SU-DHL-6 (cell line): ENCODE results near the gene FOSL2.

Source experiments
- H2AFZ ChIP-seq: fragments of 200-600 bp; sonication (generic); 2 replicates; pipeline ENCODE4 v1.6.1; 2014; ENCODE audit warnings: low read depth, mild to moderate bottlenecking, moderate library complexity, mixed read lengths, antibody characterized with exemption, low read length; ENCODE audit not compliant: severe bottlenecking
- H3F3A ChIP-seq: fragments of 200-600 bp; shearing (Covaris generic); 2 replicates; pipeline ENCODE4 v1.6.0; 2016; ENCODE audit warnings: antibody characterized with exemption, mild to moderate bottlenecking; ENCODE audit not compliant: insufficient read depth
- H3K27ac ChIP-seq: fragments of 200-600 bp; sonication (generic); 2 replicates; pipeline ENCODE4 v1.5.1; 2016; ENCODE audit warnings: low read depth, mild to moderate bottlenecking, low read length, moderate library complexity, mixed read lengths
- H3K27me3 ChIP-seq: fragments of 200-600 bp; sonication (generic), shearing (Covaris generic); 2 replicates; pipeline ENCODE4 v1.6.0; 2014; ENCODE audit warnings: mild to moderate bottlenecking, low read length
- H3K36me3 ChIP-seq: fragments of 200-600 bp; sonication (generic); 2 replicates; pipeline ENCODE4 v1.6.1; 2014; ENCODE audit warnings: mild to moderate bottlenecking, low read length, mixed read lengths
- H3K4me2 ChIP-seq: fragments of 300-600, 200-600 bp; shearing (Covaris generic), sonication (generic); 2 replicates; pipeline ENCODE4 v1.6.0; 2014; ENCODE audit warnings: low read length, low read depth, mild to moderate bottlenecking; ENCODE audit not compliant: poor library complexity, severe bottlenecking
- H3K4me3 ChIP-seq: fragments of 200-600 bp; sonication (generic); 2 replicates; pipeline ENCODE4 v1.5.1; 2014; ENCODE audit warnings: antibody characterized with exemption, low read length, mild to moderate bottlenecking, mixed read lengths; ENCODE audit not compliant: insufficient read depth, poor library complexity, severe bottlenecking
- H3K79me2 ChIP-seq: fragments of 200-600 bp; sonication (generic); 2 replicates; pipeline ENCODE4 v1.6.1; 2014; ENCODE audit warnings: mild to moderate bottlenecking, low read length, moderate library complexity; ENCODE audit not compliant: insufficient read depth
- H3K9ac ChIP-seq: fragments of 200-600 bp; sonication (generic); 2 replicates; pipeline ENCODE4 v1.7.0; 2014; ENCODE audit warnings: mild to moderate bottlenecking, low read length
- H3K9me2 ChIP-seq: fragments of 200-600 bp; sonication (generic); replicated peaks from 2 replicates; pipeline ENCODE4 v1.6.1; 2014; ENCODE audit warnings: low read length; ENCODE audit not compliant: insufficient read depth
- H3K9me3 ChIP-seq: fragments of 200-600 bp; sonication (generic); 2 replicates; pipeline ENCODE4 v1.6.1; 2014; ENCODE audit warnings: low read length, mixed read lengths; ENCODE audit not compliant: insufficient read depth
- H4K20me1 ChIP-seq: fragments of 200-600 bp; sonication (generic); 2 replicates; pipeline ENCODE4 v1.6.1; 2014; ENCODE audit warnings: low read depth, mild to moderate bottlenecking, antibody characterized with exemption, low read length, moderate library complexity, mixed read lengths
- CTCF ChIP-seq: fragments of 200-600 bp; sonication (generic); IDR thresholded peaks from one replicate; pipeline ENCODE4 v1.5.1; 2017; ENCODE audit warnings: antibody characterized with exemption, mild to moderate bottlenecking, low read length, moderate library complexity; ENCODE audit not compliant: insufficient read depth, poor library complexity, severe bottlenecking
- EZH2phosphoT487 ChIP-seq: fragments of 200-600 bp; sonication (generic), shearing (Covaris generic); conservative IDR thresholded peaks from 2 replicates; pipeline ENCODE4 v1.6.1; 2018; ENCODE audit warnings: mild to moderate bottlenecking, antibody characterized with exemption, low read length, moderate library complexity, mixed read lengths

FOSL2 gene

GRCh38 chr2:28401411-28401810, 8.8 kb downstream of the FOSL2 start:
- no peak overlapping the region for H2AFZ ChIP-seq
- no peaks in the 10 kb centered on the region for H3K79me2 ChIP-seq
- no peaks in the 10 kb centered on the region for H3K9me3 ChIP-seq
- H3K27me3 ChIP-seq, result no peaks in the 10 kb centered on the region
- H3K4me3 ChIP-seq, result no peak overlapping the region
- H3K36me3 ChIP-seq, result no peaks in the 10 kb centered on the region
- no peak overlapping the region for H3K4me2 ChIP-seq
- H3F3A ChIP-seq, result no peaks in the 10 kb centered on the region
- H3K27ac ChIP-seq, result no peak overlapping the region
- H3K9me2 ChIP-seq, result no peaks in the 10 kb centered on the region
- H4K20me1 ChIP-seq, result no peaks in the 10 kb centered on the region
- H3K9ac ChIP-seq, result no peak overlapping the region
- TF ChIP-seq CTCF, result no peak
- no peak for TF ChIP-seq EZH2phosphoT487

GRCh38 chr2:28401948-28402550, 9.4 kb downstream of the FOSL2 start:
- no peaks in the 10 kb centered on the region for H3K27me3 ChIP-seq
- H3F3A ChIP-seq, result no peaks in the 10 kb centered on the region
- H3K9me3 ChIP-seq, result no peaks in the 10 kb centered on the region
- no peak overlapping the region for H3K4me3 ChIP-seq
- no peaks in the 10 kb centered on the region for H3K9me2 ChIP-seq
- TF ChIP-seq CTCF, result no peak
- no peak for TF ChIP-seq EZH2phosphoT487
- no peak overlapping the region for H3K9ac ChIP-seq
- no peaks in the 10 kb centered on the region for H4K20me1 ChIP-seq
- no peaks in the 10 kb centered on the region for H3K36me3 ChIP-seq
- no peak overlapping the region for H3K4me2 ChIP-seq
- H3K79me2 ChIP-seq, result no peaks in the 10 kb centered on the region
- no peak overlapping the region for H2AFZ ChIP-seq
- H3K27ac ChIP-seq, result no peak overlapping the region

- Histone ChIP-seq H3K27me3 (no peaks in the 10 kb centered on the region), H3K9me3 (no peaks in the 10 kb centered on the region), H3K4me3 (no peak overlapping the region), H3K9me2 (no peaks in the 10 kb centered on the region), H3K9ac (no peak overlapping the region), H3K79me2 (no peaks in the 10 kb centered on the region), H3K4me2 (no peak overlapping the region), H2AFZ (no peak overlapping the region), H3K36me3 (no peaks in the 10 kb centered on the region), H3K27ac (no peak overlapping the region), H3F3A (no peaks in the 10 kb centered on the region), H4K20me1 (no peaks in the 10 kb centered on the region)
- no peak for TF ChIP-seq CTCF
- no peak for TF ChIP-seq EZH2phosphoT487
Observed at GRCh38 chr2:28403370-28403956, 10.8 kb downstream of the FOSL2 start.
